Putamen (tissue), 1 donor: ENCODE data around the gene LSM2.
A peak's percentile ranks its signal among the peaks of the same experiment; 100 is the strongest.

Source experiments
- DNase-seq: peaks from one replicate; pipeline ENCODE4 v3.0.0-alpha.2; 2016; ENCODE audit warnings: low spot score

LSM2 gene

GRCh38 chr6:31776989-31777666, 29.6 kb downstream of the LSM2 start, which contains the start of gene VWA7:
Gene VWA7 (minus strand): TSS chr6:31777328. CDS start chr6:31776779, 549 bp downstream.
- peak; percentile 43 for DNase-seq

GRCh38 chr6:31776485-31776988, 30.2 kb downstream of the LSM2 start:
- no peak for DNase-seq

- DNase-seq: no peak
Measured at GRCh38 chr6:31775633-31776484, 30.9 kb downstream of the LSM2 start.

- no peak for DNase-seq
Measured at GRCh38 chr6:31775184-31775583, 31.6 kb downstream of the LSM2 start.

GRCh38 chr6:31771992-31772358, 34.8 kb downstream of the LSM2 start:
- no peak for DNase-seq

GRCh38 chr6:31770860-31771259, 35.9 kb downstream of the LSM2 start:
- DNase-seq: no peak

GRCh38 chr6:31769684-31770371, 36.9 kb downstream of the LSM2 start:
- DNase-seq: no peak

- no peak for DNase-seq
Measured at GRCh38 chr6:31768363-31769257, 38.2 kb downstream of the LSM2 start.

- DNase-seq: no peak
Measured at GRCh38 chr6:31767096-31767645, 39.6 kb downstream of the LSM2 start.

- DNase-seq: no peak
Measured at GRCh38 chr6:31765910-31766794, 40.6 kb downstream of the LSM2 start.

GRCh38 chr6:31765559-31765909, 41.2 kb downstream of the LSM2 start:
- no peak for DNase-seq

- no peak for DNase-seq
Measured at GRCh38 chr6:31764198-31764597, 42.6 kb downstream of the LSM2 start.

- DNase-seq: no peak
Measured at GRCh38 chr6:31763619-31763940, 43.2 kb downstream of the LSM2 start.

- no peak for DNase-seq
Measured at GRCh38 chr6:31762878-31763618, 43.7 kb downstream of the LSM2 start.

GRCh38 chr6:31762356-31762755, 44.4 kb downstream of the LSM2 start, which contains the start of gene SAPCD1:
Gene SAPCD1 (plus strand): TSS chr6:31762656. CDS start chr6:31763055, 399 bp downstream.
- no peak for DNase-seq

GRCh38 chr6:31761343-31761742, 45.4 kb downstream of the LSM2 start:
- DNase-seq: no peak

GRCh38 chr6:31760790-31761189, 46.0 kb downstream of the LSM2 start:
- DNase-seq: no peak

GRCh38 chr6:31758281-31758680, 48.5 kb downstream of the LSM2 start:
- no peak for DNase-seq

GRCh38 chr6:31752739-31753319, 53.9 kb downstream of the LSM2 start:
- DNase-seq: no peak
